GM12865 (cell line): ENCODE results near the gene NDUFAF7.
"Not testable (repeated sequence)": the region's sequence is repeated elsewhere in the genome, so short reads cannot be mapped to it uniquely, and the experiment has no call there.

ENCODE experiments used
- DNase-seq: peaks from one replicate; pipeline ENCODE4 v3.0.0; 2010; ENCODE audit warnings: low read depth
- H3K4me3 ChIP-seq: 2 replicates; pipeline ENCODE4 v1.5.1; 2011; ENCODE audit warnings: mild to moderate bottlenecking, low read depth, low read length, control low read depth
- TF ChIP-seq, protein P1 (sequence below): IDR thresholded peaks from 2 replicates; pipeline ENCODE4 v1.5.1; 2011; ENCODE audit warnings: low read length, control low read depth, low read depth, inconsistent platforms; ENCODE audit not compliant: insufficient read depth; ENCODE audit errors: missing control alignments

Gene NDUFAF7

DNA sequence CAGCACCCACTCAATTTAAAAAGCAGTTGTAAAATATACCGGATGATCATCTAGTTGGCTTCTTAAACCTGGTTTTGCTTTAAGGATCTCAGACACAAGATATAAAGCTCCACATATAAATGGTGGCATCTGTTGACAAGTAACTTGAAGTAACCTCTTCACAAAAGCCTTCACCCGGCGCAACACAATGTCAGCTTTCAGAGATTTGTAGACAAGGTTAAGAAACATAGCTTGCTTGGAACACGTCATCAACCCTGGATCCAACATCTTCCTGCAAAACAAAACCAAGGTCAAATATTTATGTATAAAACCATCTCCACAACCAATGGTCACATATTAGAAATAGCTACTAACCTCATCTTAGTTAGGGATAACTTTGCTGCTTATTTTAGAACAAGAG, 8.3 kb upstream of the NDUFAF7 start:
- H3K4me3 ChIP-seq = no peak overlapping the region
- TF ChIP-seq, protein P1, sequence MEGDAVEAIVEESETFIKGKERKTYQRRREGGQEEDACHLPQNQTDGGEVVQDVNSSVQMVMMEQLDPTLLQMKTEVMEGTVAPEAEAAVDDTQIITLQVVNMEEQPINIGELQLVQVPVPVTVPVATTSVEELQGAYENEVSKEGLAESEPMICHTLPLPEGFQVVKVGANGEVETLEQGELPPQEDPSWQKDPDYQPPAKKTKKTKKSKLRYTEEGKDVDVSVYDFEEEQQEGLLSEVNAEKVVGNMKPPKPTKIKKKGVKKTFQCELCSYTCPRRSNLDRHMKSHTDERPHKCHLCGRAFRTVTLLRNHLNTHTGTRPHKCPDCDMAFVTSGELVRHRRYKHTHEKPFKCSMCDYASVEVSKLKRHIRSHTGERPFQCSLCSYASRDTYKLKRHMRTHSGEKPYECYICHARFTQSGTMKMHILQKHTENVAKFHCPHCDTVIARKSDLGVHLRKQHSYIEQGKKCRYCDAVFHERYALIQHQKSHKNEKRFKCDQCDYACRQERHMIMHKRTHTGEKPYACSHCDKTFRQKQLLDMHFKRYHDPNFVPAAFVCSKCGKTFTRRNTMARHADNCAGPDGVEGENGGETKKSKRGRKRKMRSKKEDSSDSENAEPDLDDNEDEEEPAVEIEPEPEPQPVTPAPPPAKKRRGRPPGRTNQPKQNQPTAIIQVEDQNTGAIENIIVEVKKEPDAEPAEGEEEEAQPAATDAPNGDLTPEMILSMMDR = no peak
- DNase-seq = no peak

DNA sequence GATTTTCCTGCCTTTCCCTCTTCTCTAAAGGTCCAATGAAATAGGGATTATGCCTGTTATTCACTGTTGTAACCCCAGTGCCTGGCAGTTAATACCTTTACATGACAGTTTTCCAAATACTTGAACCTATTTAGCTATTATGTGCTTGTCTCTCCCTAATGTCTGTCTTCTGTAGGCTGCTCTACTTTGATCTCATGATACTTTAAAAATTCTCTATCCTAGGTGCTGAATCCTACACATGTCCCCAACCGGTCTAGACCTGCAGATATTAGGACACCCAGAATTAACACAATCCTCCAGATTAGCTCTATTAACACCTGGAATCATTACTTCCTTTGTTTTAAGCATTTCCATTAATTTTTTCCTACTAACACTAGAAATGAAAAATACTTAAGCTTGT, 7.4 kb upstream of the NDUFAF7 start:
- H3K4me3 ChIP-seq = no peak overlapping the region
- TF ChIP-seq, protein P1 = no peak
- DNase-seq = no peak

DNA sequence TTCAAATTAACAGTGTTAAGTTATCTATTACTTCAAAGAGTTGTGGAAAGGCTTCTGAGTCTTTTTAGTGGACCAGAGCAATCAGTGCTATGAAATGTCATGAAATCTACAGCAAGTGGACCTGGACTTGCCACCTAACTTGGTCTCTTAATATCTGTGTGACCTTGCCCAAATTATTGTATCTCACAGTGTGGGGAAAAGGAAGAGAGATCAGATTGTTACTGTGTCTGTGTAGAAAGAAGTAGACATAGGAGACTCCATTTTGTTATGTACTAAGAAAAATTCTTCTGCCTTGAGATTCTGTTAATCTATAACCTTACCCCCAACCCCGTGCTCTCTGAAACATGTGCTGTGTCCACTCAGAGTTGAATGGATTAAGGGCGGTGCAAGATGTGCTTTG, 6.3 kb upstream of the NDUFAF7 start:
- not testable (repeated sequence) for DNase-seq, H3K4me3 ChIP-seq

DNA sequence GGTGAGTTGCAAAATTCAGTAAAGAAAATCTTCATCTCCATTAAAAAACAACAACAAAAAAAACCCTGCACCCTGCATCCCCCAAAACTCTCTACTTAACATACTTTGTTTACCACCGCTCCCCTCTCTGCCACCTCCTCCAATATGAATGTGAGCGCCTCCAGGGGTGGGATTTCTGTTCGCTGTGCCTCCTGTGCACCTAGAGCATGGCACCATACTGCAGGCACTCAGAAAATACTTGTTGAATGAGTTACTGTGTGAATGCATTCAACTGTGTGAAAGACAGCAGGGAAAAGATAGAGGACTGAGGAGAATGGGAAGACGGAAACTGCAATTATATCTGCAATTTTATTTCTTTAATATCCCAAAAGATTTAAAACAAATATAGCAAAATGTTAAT, 4.6 kb upstream of the NDUFAF7 start:
- TF ChIP-seq, protein P1 = no peak
- no peak for DNase-seq
- H3K4me3 ChIP-seq = no peak overlapping the region

DNA sequence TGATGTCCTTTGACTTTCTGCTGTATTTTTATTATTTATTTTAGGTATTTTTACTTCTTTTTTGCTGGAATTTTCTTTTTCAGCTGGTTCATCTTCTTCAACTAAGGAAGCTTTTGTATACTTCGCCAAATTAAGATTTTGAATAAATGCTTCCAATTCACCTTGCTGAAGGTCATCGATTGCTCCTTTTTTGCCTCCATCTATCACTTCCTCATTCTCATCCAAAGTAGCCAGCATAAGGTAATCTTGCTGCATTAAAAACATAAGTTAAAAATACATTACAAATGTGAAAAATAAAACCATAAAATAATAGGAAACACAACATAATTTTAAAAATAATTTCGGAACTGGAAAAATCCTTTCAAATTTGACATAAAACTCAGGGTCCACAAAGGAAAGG, 2.7 kb upstream of the NDUFAF7 start:
- TF ChIP-seq, protein P1 = no peak
- no peak for DNase-seq
- H3K4me3 ChIP-seq = no peak overlapping the region

DNA sequence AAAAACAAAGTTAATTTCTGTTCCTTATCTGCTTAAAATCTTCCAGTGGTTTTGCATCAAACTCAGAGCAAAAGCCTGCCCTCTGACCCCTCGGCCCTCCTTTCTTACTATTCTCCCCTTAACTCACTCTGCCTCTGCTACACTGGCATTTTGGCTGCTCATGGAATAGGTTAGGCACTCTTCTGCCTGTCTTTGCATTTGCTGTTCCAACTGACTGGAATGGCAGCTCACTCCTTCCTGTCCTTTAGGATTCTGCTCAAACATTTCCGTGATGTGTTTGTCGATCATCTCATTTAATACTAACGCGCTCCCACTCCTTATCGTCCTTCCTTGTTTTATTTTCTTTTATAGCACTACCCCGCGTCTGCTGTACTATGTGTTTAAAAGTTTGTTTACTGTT, 877 bp upstream of the NDUFAF7 start:
- TF ChIP-seq, protein P1 = no peak
- DNase-seq = no peak
- H3K4me3 ChIP-seq = peak overlapping the region; percentile 94

DNA sequence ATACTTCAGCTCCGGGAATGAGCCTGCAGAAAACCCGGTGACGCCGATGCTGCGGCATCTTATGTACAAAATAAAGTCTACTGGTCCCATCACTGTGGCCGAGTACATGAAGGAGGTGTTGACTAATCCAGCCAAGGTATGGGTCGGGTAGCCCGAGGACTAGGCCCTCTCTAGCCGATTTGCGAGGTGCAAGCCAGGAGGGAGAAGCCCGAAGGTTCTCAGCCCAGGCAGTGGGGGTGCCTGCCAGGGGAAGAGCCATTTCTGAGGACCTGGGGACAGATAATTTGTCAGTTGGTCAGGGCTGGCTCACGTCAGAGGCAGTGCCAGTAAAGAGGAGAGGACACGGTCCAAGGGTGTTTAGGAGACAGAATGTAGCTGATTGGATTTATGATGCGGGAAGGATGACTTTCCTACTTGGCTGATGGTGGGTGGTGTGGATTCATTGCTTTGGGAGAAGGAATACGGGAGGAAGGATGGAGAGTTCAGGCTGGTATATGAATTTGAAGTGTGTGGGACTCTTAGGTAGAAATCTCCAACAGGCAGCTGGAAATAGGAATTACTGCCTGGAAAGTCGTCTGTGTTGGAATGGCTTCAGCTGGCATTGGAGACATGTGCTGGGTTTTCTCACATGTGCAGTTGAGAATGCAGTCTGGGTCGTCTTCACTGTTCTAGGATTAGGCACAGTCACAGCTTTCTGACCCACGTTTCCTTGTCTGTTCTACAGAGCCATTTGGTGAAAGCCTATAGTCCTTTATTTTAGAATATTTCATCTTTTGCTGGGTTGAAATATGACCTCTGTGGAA, 874 bp downstream of the NDUFAF7 start:
- H3K4me3 ChIP-seq = peak overlapping the region; percentile 94
- peak; percentile 21 for DNase-seq
- TF ChIP-seq, protein P1 = no peak
